Activated CD8-positive, alpha-beta T cell treated with anti-CD3 and anti-CD28 coated beads, Interleukin-2, amount 10 ng/mL, durations not matched to agents 7 days and 5 days (primary cell): ENCODE data around the gene ADAP1. TPM values are rescaled to one million over a fixed set of nuclear protein-coding genes. Genes with fewer than 3 reads are reported as not detected.
A peak's percentile ranks its signal among the peaks of the same experiment; 100 is the strongest.

Source experiments
- ATAC-seq: fragments of 150-1000 bp; cut with Tn5 transposase; one replicate; pipeline ENCODE4 v1.10.0; 2021; ENCODE audit warnings: moderate library complexity
- CTCF ChIA-PET: fragments of 350-600 bp; sonication (Branson Sonifier 250); formaldehyde crosslinking; loops from one replicate; lab custom pipeline; 2021; ENCODE audit warnings: antibody characterized with exemption; lab: Charles Lee
- POLR2A ChIA-PET: fragments of 350-600 bp; sonication (Branson Sonifier 250); formaldehyde crosslinking; loops from one replicate; lab custom pipeline; 2021; ENCODE audit warnings: antibody characterized with exemption; lab: Charles Lee
- DNase-seq: peaks from one replicate; pipeline ENCODE4 v3.0.0-alpha.2; 2020
- H3K27ac Mint-ChIP-seq: one replicate; pipeline ENCODE4 v1.8.0; 2021; ENCODE audit warnings: mild to moderate bottlenecking, mixed read lengths
- H3K27me3 Mint-ChIP-seq: one replicate; pipeline ENCODE4 v1.8.0; 2021; ENCODE audit warnings: low read depth, mixed read lengths
- H3K36me3 Mint-ChIP-seq: one replicate; pipeline ENCODE4 v1.8.0; 2021; ENCODE audit warnings: low read depth, mixed read lengths
- H3K4me1 Mint-ChIP-seq: one replicate; pipeline ENCODE4 v1.8.0; 2021; ENCODE audit warnings: low read depth, mixed read lengths
- H3K4me3 Mint-ChIP-seq: one replicate; pipeline ENCODE4 v1.8.0; 2021; ENCODE audit warnings: mild to moderate bottlenecking, mixed read lengths
- H3K9me3 Mint-ChIP-seq: one replicate; pipeline ENCODE4 v1.8.0; 2022; ENCODE audit warnings: mixed read lengths; ENCODE audit not compliant: insufficient read depth
- total RNA-seq, 2 experiments: library from RNA; stranded (reverse); gene quantifications; one replicate each; pipeline ENCODE4 v1.2.3, GENCODE V29; 2021

ADAP1 gene
- total RNA-seq, 2 experiments from 2014 or later, result 24.2 to 28.6 TPM

GRCh38 chr7:897086-897485 lies 57.4 kb downstream of the ADAP1 start:
- POLR2A ChIA-PET, result no interaction called here

DNA sequence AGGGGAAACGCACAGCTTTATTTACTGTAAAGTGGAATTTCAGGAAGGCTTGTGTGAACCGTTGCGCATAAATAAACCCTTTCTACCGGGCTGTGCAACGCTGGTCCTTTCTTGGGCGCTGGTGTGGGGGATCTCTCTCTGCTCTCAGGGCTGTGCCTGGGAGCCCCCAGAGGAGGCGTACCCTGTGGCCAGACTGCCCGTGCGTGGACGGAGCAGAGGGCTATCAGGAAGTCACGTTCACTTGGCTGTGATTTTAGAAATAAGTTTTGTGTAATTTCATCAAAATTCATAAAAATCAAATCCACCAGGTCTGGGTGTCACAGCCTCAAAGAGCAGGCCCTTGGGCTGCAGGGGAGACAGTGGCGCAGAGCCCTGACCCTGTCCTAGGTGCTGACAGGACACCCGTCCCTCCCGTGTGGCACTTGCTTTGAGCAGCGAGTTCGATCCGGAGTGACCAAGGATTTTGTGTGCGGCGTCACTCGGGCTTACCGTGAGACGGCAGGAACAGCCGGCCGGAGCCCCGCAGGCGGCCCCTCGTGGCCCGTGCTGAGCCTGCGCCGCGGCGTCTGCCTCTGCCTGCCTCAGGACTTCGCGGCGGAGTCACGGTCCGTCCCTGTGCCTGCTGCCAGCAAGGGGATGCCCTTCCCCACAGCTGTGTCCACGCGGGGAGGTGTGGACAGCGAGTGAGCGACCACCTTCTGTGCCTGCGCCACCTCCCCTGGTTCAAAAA lies 58.0 kb downstream of the ADAP1 start:
- no peak overlapping the region for H3K27ac Mint-ChIP-seq
- ATAC-seq (no peak), DNase-seq (no peak)
- H3K4me3 Mint-ChIP-seq, result no peak overlapping the region
- no peaks in the 10 kb centered on the region for H3K27me3 Mint-ChIP-seq
- H3K36me3 Mint-ChIP-seq, result peaks cover 42% of the 10 kb centered on the region
- H3K4me1 Mint-ChIP-seq, result no peaks in the 10 kb centered on the region
- ChIA-PET POLR2A (no interaction called here), CTCF (no interaction called here)
- H3K9me3 Mint-ChIP-seq, result no peaks in the 10 kb centered on the region

More at GRCh38 chr7:897086-897485, 57.4 kb downstream of the ADAP1 start:
- Mint-ChIP-seq H3K27me3 (no peaks in the 10 kb centered on the region), H3K4me1 (no peaks in the 10 kb centered on the region), H3K4me3 (no peak overlapping the region), H3K36me3 (peaks cover 36% of the 10 kb centered on the region), H3K27ac (no peak overlapping the region), H3K9me3 (no peaks in the 10 kb centered on the region)
- CTCF ChIA-PET, result no interaction called here
- DNase-seq (no peak), ATAC-seq (no peak)

DNA sequence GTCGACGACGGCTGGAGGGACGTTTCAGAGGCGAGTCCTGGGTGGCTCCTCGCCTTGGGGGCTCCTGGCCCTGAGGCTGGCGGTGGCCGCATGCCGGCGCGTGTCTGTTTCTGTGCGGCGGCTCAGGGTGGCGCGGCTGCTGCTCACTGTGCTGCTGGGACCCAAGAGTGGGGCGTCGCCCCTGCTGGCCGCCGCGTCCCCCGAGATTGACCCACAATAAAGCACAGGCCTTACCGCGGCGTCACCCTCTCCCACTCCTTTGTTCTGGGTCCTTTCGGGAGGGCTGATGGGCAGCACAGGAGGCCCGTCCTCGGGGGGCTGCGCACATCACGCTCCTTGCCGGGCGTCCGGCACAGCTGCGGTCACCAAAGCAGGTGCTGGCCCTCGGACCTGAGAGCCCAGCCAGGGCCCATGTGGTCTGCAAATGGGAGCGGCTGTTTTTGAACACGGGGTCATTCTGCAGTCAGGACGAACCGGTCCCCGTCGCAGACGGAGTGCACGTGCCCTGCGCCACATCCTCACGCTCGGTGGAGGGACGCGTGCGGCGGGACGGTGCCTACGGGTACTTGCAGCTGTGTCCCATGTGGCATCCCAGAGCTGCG lies 58.9 kb downstream of the ADAP1 start:
- H3K9me3 Mint-ChIP-seq, result no peaks in the 10 kb centered on the region
- ChIA-PET CTCF (no interaction called here), POLR2A (no interaction called here)
- peaks cover 49% of the 10 kb centered on the region for H3K36me3 Mint-ChIP-seq
- H3K4me3 Mint-ChIP-seq, result no peak overlapping the region
- DNase-seq (no peak), ATAC-seq (no peak)
- no peaks in the 10 kb centered on the region for H3K4me1 Mint-ChIP-seq
- H3K27me3 Mint-ChIP-seq, result no peaks in the 10 kb centered on the region
- H3K27ac Mint-ChIP-seq, result no peak overlapping the region

- CTCF ChIA-PET, result no interaction called here
These were observed 59.5 kb downstream of the ADAP1 start for GRCh38 chr7:894927-895450.

DNA sequence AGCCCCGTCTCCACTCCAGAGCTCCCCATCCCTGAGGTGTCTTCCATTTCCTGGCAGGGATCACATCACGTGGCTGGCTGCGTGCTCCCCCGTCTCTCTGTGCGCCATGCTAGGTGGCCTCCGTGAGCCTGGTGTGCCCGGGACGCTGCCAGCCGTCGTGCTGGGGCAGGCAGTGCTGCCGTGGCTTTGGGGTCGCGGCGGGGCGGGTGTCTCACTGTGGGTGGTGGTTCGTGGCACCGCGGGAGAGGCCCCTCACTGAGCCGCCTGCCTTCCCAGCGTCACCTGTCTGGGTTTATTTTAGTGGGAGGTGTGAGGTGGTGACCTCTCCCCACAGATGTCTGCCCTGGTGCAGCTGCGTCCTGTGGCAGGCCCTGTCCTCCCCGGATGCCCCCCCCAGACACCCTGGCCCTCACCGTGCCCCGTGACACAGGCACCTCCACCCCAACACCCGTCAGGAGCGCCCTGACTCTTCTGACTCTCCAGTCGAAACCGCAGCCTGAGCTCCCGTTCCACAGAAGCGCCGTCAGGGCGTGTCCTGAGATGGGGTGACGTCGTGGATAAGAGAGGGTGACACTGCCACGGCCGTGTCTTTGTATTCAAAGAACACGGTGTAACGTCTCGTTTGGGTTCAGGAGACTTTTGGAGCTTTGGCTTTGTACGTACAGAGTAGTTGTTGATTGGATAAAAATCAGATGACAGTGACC lies 60.2 kb downstream of the ADAP1 start:
- ChIA-PET CTCF (no interaction called here), POLR2A (no interaction called here)
- Mint-ChIP-seq H3K36me3 (peaks cover 52% of the 10 kb centered on the region), H3K9me3 (no peaks in the 10 kb centered on the region), H3K4me3 (no peak overlapping the region), H3K4me1 (no peaks in the 10 kb centered on the region), H3K27ac (no peak overlapping the region), H3K27me3 (no peaks in the 10 kb centered on the region)
- no peak for DNase-seq
- no peak for ATAC-seq

More at GRCh38 chr7:894927-895450, 59.5 kb downstream of the ADAP1 start:
- Mint-ChIP-seq H3K27ac (no peak overlapping the region), H3K4me3 (no peak overlapping the region), H3K27me3 (no peaks in the 10 kb centered on the region), H3K36me3 (peaks cover 52% of the 10 kb centered on the region), H3K9me3 (no peaks in the 10 kb centered on the region), H3K4me1 (no peaks in the 10 kb centered on the region)
- DNase-seq (no peak), ATAC-seq (no peak)
- POLR2A ChIA-PET, result no interaction called here

DNA sequence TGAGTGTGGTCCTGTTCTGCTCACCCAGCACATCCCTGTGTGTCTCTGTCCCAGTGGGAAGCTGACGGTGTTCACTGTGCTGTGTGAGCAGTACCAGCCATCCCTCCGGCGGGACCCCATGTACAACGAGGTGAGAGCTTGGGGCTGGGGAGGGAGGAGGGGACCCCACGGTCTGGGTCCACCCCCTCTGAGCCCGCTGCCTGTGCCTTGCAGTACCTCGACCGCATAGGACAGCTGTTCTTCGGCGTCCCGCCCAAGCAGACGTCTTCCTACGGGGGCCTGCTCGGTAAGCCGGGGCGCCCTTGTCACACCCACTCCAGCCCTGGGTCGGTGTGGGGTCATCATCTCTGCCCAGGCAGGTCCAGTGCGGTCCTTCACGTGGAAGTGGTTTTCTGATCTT lies 60.8 kb downstream of the ADAP1 start:
- CTCF ChIA-PET, result no interaction called here
- POLR2A ChIA-PET, result no interaction called here
- ATAC-seq, result no peak
- H3K36me3 Mint-ChIP-seq, result peaks cover 53% of the 10 kb centered on the region
- H3K4me3 Mint-ChIP-seq, result no peak overlapping the region
- H3K9me3 Mint-ChIP-seq, result no peaks in the 10 kb centered on the region
- H3K4me1 Mint-ChIP-seq, result no peaks in the 10 kb centered on the region
- H3K27ac Mint-ChIP-seq, result no peak overlapping the region
- DNase-seq, result no peak
- H3K27me3 Mint-ChIP-seq, result no peaks in the 10 kb centered on the region

DNA sequence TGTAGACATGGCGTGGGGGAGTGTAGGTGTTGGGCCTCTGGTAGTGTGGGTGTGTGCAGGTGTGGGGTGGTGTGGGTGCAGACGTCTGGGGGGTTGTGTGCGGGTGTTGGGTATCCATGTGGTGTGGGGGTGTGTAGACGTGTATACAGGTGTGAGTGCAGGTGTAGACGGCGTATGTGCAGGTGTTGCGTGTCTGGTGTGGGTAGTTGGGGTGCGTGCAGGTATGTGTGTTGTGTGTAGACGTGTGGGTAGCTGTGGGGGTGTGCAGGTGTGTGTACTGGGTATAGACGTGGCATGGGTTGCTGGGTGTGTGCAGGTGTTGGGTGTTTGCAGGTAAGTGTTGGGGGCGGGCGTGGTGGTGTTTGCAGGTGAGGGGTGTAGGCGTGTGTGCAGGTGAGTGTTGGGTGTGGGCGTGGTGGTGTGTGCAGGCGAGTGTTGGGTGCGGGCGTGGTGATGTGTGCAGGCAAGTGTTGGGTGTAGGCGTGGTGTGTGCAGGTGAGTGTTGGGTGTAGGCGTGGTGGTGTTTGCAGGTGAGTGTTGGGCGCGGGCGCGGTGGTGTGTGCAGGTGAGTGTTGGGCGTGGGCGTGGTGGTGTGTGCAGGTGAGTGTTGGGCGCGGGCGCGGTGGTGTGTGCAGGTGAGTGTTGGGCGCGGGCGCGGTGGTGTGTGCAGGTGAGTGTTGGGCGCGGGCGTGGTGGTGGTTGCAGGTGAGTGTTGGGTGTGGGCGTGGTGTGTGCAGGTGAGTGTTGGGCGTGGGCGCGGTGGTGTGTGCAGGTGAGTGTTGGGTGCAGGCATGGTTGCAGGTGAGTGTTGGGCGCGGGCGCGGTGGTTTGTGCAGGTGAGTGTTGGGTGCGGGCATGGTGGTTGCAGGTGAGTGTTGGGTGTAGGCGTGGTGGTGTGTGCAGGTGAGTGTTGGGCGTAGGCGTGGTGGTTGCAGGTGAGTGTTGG lies 61.6 kb downstream of the ADAP1 start:
- H3K27me3 Mint-ChIP-seq, result no peaks in the 10 kb centered on the region
- DNase-seq (no peak), ATAC-seq (no peak)
- ChIA-PET POLR2A (no interaction called here), CTCF (no interaction called here)
- no peaks in the 10 kb centered on the region for H3K4me1 Mint-ChIP-seq
- peaks cover 57% of the 10 kb centered on the region for H3K36me3 Mint-ChIP-seq
- H3K27ac Mint-ChIP-seq, result no peak overlapping the region
- no peaks in the 10 kb centered on the region for H3K9me3 Mint-ChIP-seq
- H3K4me3 Mint-ChIP-seq, result no peak overlapping the region

DNA sequence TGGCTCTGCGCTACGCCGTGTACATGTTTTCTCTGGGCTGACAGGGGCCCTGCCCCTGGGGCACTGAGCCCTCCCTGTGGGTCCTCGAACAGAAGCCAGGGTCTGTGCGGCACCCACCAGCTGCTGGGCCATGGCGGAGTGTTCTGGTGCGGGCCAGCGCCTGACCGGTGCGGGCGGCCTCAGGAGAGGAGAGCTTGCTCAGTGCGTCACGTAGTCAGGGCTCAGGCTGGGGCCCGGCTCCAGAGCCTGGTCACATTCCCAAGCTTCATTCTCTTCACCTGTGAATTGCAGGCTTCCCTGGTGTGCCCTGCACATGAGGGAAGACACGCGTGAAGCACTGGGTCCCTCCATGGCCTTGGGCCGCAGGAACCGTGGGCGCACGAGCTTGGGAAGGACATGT lies 62.7 kb downstream of the ADAP1 start:
- no peaks in the 10 kb centered on the region for H3K4me1 Mint-ChIP-seq
- H3K27ac Mint-ChIP-seq, result no peak overlapping the region
- H3K9me3 Mint-ChIP-seq, result no peaks in the 10 kb centered on the region
- H3K36me3 Mint-ChIP-seq, result peaks cover 59% of the 10 kb centered on the region
- ATAC-seq (no peak), DNase-seq (no peak)
- H3K27me3 Mint-ChIP-seq, result no peaks in the 10 kb centered on the region
- ChIA-PET CTCF (no interaction called here), POLR2A (no interaction called here)
- H3K4me3 Mint-ChIP-seq, result no peak overlapping the region

GRCh38 chr7:891291-891690 lies 63.2 kb downstream of the ADAP1 start:
- ChIA-PET CTCF (no interaction called here), POLR2A (no interaction called here)
- ATAC-seq, result no peak
- Mint-ChIP-seq H3K9me3 (no peaks in the 10 kb centered on the region), H3K27me3 (no peaks in the 10 kb centered on the region), H3K27ac (no peak overlapping the region), H3K4me3 (no peak overlapping the region), H3K4me1 (no peaks in the 10 kb centered on the region), H3K36me3 (peaks cover 57% of the 10 kb centered on the region)
- no peak for DNase-seq

- no peaks in the 10 kb centered on the region for H3K27me3 Mint-ChIP-seq
- ChIA-PET CTCF (no interaction called here), POLR2A (no interaction called here)
- DNase-seq, result no peak
- H3K4me3 Mint-ChIP-seq, result no peak overlapping the region
- H3K9me3 Mint-ChIP-seq, result no peaks in the 10 kb centered on the region
- peak overlapping the region; percentile 15 for H3K27ac Mint-ChIP-seq
- H3K4me1 Mint-ChIP-seq, result no peaks in the 10 kb centered on the region
- peaks cover 53% of the 10 kb centered on the region for H3K36me3 Mint-ChIP-seq
- ATAC-seq, result no peak
These were observed 63.6 kb downstream of the ADAP1 start for GRCh38 chr7:890868-891267.

- ChIA-PET POLR2A (no interaction called here), CTCF (no interaction called here)
- Mint-ChIP-seq H3K4me3 (no peak overlapping the region), H3K27me3 (no peaks in the 10 kb centered on the region), H3K36me3 (peaks cover 45% of the 10 kb centered on the region), H3K9me3 (no peaks in the 10 kb centered on the region), H3K4me1 (no peaks in the 10 kb centered on the region), H3K27ac (no peak overlapping the region)
- ATAC-seq (no peak), DNase-seq (no peak)
These were observed 65.1 kb downstream of the ADAP1 start for GRCh38 chr7:889391-889790.
